AG08396 (cell line): Measurements from ENCODE around the gene TSPYL4.

Experiments
- DNase-seq: peaks from one replicate; pipeline ENCODE4 v3.0.0; 2012; ENCODE audit warnings: low spot score, mixed read lengths

The TSPYL4 gene

DNA sequence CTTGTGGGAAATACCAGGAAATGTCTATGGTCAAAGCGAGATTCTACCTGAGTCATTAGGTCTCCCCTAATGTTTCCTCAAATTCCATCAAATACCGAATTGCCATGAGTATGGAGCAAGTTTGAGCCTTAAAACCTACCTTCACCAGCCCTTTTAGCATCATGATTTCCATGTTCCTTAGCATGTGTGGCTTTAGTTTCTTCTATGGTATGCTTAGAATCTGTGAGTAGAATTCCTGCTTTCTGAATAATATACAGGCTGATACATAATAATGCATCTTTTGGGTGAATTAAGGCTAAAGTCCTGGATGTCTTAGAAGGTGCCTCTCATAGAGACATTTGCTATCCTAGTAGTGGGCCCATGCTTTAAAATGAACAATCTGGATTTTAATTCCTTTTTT, 32.0 kb downstream of the TSPYL4 start:
- DNase-seq, result no peak

DNA sequence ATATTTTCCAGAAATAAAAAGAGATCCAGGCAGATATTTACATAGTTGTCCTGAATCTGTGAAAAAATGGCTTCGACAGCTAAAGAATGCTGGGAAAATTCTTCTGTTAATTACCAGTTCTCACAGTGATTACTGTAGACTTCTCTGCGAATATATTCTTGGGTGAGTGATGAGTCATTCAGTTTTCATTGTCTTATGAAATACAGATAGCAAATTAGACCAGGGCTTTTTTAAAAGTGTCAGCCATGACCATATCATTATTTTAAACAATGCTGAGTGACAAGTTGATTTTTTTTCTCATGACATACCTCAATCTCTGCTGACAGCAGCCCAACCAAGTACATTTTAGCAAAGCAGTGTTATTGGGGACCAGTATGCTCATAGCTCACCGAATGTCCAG, 32.8 kb downstream of the TSPYL4 start:
- no peak for DNase-seq

DNA sequence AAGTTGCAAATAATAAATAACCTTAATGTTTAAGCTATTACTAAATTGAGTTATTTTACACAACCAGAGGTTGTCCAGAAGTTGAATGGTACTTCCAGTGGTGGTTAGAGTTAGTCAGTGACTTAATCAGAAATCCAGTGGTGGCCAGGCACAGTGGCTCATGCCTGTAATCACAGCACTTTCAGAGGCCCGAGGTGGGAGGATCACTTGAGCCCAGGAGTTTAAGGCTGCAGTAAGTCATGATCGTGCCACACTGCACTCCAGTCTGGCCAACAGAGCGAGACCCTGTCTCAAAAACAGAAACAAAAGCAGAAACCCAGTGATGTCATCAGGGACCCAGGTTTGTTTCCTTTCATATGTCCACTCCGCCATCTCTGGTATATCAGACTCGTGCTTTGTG, 35.0 kb downstream of the TSPYL4 start:
- DNase-seq, result no peak

DNA sequence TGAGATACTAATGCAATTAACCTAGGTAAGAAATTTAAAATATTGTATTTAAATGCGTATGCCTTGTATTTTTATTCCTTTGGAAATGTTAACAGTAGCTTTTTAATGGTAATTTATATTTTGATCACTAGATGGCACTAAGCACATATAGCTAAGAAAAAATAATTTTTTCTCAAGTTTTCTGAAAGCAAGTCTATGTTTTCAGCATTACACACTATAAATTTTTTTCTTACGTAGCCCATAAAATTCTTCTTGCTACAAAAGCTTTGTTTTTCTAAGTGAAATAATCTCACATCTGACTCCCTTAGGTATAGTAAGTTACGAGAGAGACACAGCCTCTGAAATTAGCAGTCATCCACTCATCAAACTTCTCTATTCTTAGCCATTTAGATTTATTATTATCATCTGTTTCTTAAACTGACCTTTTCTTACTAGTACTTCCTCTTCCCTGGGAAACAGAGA, 35.7 kb downstream of the TSPYL4 start:
- no peak for DNase-seq

DNA sequence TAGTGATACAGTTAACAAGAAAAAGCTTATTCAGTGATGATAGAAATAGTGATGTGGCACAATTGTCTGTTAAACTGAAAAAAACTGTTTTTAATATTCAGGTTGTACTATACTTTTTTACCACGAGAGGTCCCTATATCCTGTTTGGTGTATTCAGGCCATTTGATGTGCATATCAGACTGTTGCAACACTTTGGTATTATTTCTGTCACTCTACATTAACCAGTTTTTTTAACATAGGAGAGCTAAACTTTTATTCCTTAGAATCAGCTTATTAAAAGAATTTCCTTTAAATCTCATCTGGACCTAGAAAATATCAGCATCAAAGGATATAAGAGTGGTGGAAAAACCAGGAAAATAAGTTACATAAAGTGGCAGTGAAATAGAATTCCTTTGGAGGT, 36.8 kb downstream of the TSPYL4 start:
- DNase-seq, result peak; percentile 23

DNA sequence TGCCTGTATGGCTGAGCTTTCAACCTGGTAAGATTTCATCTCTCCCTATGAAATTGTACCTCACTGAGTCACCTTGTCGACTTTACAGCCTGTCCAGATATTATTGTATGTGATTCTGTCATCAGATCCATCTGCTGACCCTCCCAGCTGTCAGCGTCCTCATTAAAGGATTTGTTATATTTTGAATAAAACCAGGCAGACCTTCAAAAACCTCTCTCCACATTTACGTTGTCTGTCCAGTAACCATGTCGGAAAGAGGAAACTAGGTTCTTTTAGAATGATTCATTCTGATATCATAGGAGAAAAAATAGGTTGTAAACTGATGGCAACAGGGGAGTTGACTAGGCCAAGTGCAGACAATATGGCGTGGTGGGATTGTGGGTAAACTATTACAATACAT, 38.5 kb downstream of the TSPYL4 start:
- no peak for DNase-seq

DNA sequence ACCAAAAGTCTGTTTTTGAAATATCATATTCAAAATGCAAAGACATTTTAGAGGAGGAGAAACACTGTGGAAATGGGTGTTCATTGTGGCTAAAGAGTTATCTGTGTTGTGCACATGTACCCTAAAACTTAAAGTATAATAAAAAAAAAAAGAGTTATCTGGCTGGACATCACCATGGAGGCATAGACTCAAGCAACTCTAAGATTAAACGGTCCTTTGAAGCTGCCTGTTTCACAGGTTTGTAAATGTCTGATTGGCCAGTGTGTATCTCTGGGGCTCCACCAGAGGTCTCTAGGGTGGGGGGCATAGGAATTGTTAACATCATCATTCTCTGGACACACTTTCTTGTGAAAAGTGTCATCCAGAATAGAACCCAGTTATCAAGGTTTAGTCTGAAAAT, 39.2 kb downstream of the TSPYL4 start:
- no peak for DNase-seq

DNA sequence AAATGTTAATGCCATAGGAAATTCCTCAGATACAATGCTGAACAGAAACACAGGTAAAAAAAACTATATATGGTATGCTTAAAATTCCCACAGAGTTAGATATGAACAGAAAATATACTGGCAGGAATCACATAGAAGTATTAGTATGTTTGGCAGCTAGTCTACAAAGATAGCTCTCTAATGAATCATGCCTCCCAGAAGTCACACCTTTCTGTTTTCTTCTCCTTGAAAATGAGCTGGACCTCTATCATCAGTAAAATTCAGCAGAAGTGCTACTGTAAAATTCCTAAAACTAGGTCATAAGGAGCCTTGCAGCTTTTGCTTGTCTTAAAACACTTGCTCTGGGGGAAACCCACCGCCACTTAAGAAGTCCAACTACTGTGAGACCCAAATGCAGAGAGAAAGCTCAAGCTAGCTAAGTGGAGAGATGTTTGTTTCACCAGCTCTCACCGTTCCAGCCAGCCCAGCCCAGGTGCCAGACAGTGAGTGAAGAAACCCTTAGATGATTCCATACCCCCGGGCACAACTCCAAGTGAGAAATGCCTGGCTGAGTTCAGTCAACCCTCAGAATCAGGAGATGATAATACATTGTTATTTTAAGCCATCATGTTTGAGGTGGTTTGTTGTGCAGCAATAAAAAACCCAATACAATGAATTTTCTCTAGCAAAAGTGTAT, 43.0 kb downstream of the TSPYL4 start:
- peak; percentile 13 for DNase-seq

DNA sequence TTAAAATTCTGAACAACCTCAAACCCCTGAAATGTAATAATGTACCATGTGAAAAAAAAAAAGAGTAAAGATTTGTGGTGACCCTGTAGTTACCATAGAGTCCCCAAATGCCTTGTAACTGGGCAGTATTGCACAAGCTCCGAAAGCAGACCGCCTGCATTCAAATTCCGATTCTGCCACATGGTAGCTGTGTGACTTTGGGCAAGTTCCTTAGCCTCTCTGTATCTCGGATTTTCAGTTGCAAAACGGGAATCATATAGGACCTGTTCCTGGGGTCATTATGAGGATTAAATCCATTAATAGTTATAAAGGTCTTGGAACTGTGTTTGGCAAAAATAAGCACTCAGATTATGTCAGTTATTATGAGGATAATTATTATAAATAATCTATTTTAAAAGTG, 43.6 kb downstream of the TSPYL4 start:
- no peak for DNase-seq

DNA sequence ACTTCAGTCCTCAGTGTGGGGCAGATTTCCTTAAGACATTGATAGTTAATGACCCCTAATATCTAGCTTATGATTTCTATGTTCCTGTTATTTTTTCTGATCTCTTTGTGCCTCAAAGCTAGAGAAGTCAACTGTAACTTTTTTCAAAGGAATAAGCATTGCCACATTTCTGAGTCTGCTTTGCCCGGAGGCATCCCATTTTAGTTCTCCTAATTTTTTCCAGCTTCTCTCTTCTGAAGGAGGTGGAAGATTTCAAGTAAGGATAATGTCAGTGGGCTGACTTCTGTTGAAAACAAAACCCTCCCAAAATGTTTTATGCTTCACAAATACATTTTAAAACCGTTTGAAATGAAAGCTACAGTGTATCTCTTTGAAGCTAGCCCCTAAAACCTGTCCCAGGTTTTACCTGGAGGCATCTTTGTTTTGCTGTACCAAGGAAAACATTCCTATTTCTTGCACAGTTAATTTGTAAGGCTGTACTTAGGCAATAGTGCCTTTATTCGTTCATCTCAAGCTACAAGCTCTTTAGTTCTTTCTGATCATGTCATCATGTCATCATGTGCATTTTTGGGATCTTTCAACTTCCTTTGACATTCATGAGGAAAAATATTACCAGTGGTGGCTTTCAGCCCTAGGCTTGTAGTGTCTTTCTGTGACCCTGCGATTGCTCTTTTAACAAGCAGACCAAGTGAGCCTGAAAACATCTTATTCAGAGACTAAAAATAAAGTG, 45.7 kb downstream of the TSPYL4 start:
- DNase-seq, result no peak

DNA sequence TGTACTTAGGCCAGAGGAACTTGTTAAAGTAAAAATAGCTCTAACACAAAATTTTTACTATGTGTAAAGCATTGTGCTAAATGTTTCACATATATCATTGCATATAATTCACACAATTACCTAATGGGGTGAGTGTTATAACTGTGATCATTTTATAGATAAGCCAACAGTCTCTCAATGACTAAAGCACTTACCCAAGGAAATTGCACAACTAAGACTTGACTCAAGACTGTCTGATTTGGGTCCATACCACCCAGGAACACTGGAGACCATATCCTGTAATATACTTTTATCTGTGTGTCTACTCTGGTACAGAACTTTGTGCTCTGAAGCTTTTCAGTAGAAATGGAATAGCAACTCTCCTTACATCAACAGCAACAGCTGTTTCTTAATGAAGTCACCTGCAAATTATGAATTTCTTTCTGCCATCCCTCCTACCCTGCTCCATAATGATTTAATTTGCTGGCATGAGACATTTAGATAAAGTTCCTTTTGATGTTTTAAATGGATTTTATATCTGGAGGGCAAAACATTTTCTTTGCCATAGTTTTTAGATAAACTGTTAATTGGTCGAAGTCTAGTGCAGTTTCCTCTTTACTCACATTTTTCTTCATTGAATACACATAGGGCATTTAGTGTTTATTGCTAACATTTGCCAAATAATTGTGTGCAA, 47.5 kb downstream of the TSPYL4 start:
- no peak for DNase-seq

DNA sequence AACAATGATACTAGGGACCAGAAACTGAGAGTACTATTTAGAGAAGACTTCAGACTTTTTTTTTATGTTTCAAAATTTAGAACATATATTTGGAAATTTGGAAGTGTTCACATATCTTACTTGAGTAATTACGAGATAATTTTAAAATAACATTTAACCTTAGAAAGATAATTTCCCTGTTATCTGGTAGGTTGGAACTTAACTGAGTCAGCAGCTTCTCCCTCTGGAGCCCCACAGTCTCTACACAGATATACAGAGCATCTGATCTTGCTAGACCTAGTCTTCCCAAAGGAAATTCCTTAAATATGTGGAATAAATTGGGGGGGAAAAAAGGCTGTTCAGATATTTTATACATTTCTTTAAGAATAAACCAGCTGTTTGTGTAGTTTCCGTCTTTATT, 48.6 kb downstream of the TSPYL4 start:
- no peak for DNase-seq

DNA sequence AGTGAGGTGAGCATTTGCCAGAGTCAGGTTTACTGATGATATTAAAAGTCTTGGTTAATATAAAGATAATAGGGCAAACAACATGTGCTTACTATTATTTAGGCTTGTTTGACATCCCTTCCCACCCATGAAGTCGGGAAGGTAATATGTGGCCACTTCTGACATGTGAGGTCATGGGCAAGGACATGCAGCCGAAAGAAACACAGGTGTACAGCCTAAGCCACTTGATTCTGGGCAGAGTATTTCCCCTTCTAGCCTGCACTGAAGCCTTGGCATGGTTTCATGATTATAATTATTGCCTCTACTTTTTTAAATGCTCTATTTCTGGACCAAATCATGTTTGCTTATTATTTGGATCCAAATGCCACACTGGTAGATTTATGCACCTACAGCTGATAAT, 52.3 kb downstream of the TSPYL4 start:
- DNase-seq, result no peak

DNA sequence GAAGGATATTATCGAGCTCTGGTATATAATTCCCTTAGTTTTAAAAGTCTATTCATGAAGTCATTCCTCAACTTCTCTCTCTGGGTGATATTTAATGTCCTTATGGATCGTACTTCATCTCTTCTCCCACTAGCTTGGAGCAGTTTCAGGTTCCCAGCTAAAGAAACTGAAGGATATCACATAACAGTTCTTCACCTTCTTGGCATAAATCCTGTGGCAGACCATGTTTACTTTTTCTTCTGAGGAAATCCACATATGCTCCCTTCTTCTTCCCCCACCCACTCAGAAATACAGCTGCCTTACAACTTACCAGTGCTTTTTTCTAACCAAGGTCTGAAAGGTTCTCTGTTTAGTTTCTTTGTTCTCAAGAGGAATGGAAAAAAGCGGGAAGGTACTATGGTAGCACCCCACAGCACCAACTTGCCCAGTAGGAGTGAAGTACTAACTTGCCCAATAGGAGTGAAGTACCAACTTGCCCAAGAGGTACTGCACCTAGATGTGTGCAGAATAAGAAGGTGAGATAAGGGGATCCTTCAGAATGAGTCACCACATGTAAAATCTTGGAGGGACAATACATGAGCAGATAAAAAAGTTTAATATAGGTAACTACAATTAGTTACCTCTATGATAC, 53.1 kb downstream of the TSPYL4 start:
- no peak for DNase-seq
